ENCODE data around the gene NCAN. TPM values are rescaled to one million over a fixed set of nuclear protein-coding genes. Genes with fewer than 3 reads are reported as not detected.

The NCAN gene
- total and polyA plus RNA-seq, 2 of the 13 experiments (the other 11 are each of a cell fraction or from before 2014, with no cell fraction given), result not detected

- TF ChIP-seq MLX (CRISPR knock-in tag; IDR thresholded peaks at IDR 0.05) (0 out of 2 replicates have a peak, but pooled peaks have one; percentile 19), THRA (CRISPR knock-in tag; IDR thresholded peaks at IDR 0.05; ENCODE audit: borderline replicate concordance) (peak; percentile 68; the same call in 1 of the 2 replicates), BRCA1 (CRISPR knock-in tag; IDR thresholded peaks at IDR 0.05) (no peak), ZNF567 (CRISPR knock-in tag; IDR thresholded peaks at IDR 0.05; ENCODE audit: borderline replicate concordance) (0 out of 2 replicates have a peak, but pooled peaks have one; percentile 85), KDM2A (CRISPR knock-in tag; IDR thresholded peaks at IDR 0.05; ENCODE audit: borderline replicate concordance, low read depth) (peak; percentile 78), NCOA2 (CRISPR knock-in tag; IDR thresholded peaks at IDR 0.05) (peak; percentile 77), FIP1L1 (IDR thresholded peaks at IDR 0.05; ENCODE audit: borderline replicate concordance, insufficient read depth, low read depth, low read length) (no peak), CAMTA2 (CRISPR knock-in tag; IDR thresholded peaks at IDR 0.05; ENCODE audit: borderline replicate concordance) (no peak), SP5 (CRISPR knock-in tag; IDR thresholded peaks at IDR 0.05; ENCODE audit: borderline replicate concordance, low read depth) (peak; percentile 92), ZNF136 (CRISPR knock-in tag; IDR thresholded peaks at IDR 0.05; ENCODE audit: low read depth) (no peak), ZNF768 (CRISPR knock-in tag; IDR thresholded peaks at IDR 0.05) (peak; percentile 82; the same call in 1 of the 2 replicates), CBFB (CRISPR knock-in tag; IDR thresholded peaks at IDR 0.05) (peak; percentile 88; the same call in 1 of the 2 replicates), CCAR2 (optimal IDR thresholded peaks at IDR 0.05; ENCODE audit: low read depth, low read length) (peak; percentile 71), ZFP41 (CRISPR knock-in tag; IDR thresholded peaks at IDR 0.05; ENCODE audit: borderline replicate concordance) (no peak; the same call in 1 of the 2 replicates), FOXP4 (CRISPR knock-in tag; IDR thresholded peaks at IDR 0.05) (peak; percentile 80), KLF11 (CRISPR knock-in tag; IDR thresholded peaks at IDR 0.05) (no peak), ZNF780A (CRISPR knock-in tag; IDR thresholded peaks at IDR 0.05) (no peak), ZFP36L2 (CRISPR knock-in tag; IDR thresholded peaks at IDR 0.05) (no peak)
- TF ChIP-seq, protein P1, sequence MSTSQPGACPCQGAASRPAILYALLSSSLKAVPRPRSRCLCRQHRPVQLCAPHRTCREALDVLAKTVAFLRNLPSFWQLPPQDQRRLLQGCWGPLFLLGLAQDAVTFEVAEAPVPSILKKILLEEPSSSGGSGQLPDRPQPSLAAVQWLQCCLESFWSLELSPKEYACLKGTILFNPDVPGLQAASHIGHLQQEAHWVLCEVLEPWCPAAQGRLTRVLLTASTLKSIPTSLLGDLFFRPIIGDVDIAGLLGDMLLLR (CRISPR knock-in tag; IDR thresholded peaks at IDR 0.05), result no peak
- TF ChIP-seq, protein P2, sequence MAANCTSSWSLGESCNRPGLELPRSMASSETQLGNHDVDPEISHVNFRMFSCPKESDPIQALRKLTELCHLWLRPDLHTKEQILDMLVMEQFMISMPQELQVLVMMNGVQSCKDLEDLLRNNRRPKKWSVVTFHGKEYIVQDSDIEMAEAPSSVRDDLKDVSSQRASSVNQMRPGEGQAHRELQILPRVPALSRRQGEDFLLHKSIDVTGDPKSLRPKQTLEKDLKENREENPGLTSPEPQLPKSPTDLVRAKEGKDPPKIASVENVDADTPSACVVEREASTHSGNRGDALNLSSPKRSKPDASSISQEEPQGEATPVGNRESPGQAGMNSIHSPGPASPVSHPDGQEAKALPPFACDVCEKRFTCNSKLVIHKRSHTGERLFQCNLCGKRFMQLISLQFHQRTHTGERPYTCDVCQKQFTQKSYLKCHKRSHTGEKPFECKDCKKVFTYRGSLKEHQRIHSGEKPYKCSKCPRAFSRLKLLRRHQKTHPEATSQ (CRISPR knock-in tag; IDR thresholded peaks at IDR 0.05; ENCODE audit: borderline replicate concordance), result no peak
Measured at GRCh38 chr19:19171821-19172532, 39.8 kb upstream of the NCAN start (continued).

Data from HepG2 (cell line).